ENCODE results near the gene ITGB1.

DNA sequence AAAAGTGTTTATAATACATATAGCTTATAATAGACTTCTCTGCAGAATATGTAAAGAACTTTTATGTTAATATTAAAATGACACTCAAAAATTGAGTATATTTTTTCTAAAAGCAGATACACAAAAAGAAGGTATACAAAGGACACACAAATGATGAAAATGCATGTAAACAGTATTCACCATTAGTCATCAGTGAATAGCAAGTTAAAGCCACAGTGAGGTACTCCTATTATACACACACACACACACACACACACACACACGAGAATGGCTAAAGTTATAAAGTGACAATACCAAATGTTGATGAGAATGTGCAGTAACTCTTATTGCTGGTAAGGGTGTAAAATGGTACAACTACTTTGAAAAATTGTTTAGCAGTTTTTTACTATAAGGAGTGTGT is 92.9 kb downstream of the ITGB1 start:
- TF ChIP-seq, protein P1, sequence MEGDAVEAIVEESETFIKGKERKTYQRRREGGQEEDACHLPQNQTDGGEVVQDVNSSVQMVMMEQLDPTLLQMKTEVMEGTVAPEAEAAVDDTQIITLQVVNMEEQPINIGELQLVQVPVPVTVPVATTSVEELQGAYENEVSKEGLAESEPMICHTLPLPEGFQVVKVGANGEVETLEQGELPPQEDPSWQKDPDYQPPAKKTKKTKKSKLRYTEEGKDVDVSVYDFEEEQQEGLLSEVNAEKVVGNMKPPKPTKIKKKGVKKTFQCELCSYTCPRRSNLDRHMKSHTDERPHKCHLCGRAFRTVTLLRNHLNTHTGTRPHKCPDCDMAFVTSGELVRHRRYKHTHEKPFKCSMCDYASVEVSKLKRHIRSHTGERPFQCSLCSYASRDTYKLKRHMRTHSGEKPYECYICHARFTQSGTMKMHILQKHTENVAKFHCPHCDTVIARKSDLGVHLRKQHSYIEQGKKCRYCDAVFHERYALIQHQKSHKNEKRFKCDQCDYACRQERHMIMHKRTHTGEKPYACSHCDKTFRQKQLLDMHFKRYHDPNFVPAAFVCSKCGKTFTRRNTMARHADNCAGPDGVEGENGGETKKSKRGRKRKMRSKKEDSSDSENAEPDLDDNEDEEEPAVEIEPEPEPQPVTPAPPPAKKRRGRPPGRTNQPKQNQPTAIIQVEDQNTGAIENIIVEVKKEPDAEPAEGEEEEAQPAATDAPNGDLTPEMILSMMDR (conservative IDR thresholded peaks at IDR 0.05): no peak
- no peak for TF ChIP-seq EZH2 (IDR thresholded peaks at IDR 0.05; ENCODE audit: low read depth)
